Kidney capillary endothelial cell (primary cell): ENCODE results near the gene RERE.
A peak's percentile ranks its signal among the peaks of the same experiment; 100 is the strongest.

Experiments used
- DNase-seq: peaks from one replicate; pipeline ENCODE4 v3.0.0-alpha.2; 2018; ENCODE audit warnings: low spot score

The RERE gene

DNA sequence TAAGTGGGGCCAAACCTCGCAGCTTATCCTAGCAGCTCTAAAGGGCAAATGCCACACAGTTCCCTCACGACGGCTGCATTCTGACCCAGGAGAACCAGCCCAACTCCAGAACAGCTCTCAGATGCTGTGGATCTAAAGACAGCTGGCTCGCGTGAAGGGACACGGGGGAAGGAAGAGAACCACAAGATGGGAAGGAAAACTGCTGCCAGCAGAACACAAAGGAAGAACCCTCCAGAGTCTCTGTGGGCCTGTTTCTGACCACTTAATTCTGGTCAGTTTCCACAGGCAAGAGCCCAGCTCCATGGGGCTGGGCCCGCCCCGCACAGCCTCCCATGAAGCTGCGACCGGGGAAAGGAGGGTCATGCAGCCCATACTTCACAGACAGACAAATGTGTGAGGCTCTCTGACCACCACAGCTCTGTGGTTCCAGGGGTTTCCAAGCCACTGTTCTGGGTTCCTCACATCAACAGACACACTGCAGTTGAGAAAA lies 438.4 kb downstream of the RERE start:
- no peak for DNase-seq

DNA sequence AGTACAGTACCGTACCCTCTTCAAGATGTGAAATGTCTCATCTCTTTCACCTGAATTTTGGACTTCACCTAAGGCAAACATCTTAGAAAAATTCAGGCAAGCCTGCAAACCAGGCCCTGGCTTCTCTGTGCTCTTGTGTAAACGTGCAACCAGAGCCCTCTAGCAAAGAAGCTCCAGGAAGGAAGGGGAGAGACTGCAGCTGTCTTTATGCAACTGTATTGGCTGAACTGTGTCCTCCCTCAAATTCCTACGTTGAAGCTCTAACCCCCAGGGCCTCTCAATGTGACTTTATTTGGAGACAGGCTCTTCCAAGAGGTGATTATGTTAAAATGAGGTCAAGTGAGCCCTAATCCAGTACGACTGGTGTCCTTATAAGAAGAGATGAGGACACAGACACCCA lies 439.3 kb downstream of the RERE start:
- no peak for DNase-seq

DNA sequence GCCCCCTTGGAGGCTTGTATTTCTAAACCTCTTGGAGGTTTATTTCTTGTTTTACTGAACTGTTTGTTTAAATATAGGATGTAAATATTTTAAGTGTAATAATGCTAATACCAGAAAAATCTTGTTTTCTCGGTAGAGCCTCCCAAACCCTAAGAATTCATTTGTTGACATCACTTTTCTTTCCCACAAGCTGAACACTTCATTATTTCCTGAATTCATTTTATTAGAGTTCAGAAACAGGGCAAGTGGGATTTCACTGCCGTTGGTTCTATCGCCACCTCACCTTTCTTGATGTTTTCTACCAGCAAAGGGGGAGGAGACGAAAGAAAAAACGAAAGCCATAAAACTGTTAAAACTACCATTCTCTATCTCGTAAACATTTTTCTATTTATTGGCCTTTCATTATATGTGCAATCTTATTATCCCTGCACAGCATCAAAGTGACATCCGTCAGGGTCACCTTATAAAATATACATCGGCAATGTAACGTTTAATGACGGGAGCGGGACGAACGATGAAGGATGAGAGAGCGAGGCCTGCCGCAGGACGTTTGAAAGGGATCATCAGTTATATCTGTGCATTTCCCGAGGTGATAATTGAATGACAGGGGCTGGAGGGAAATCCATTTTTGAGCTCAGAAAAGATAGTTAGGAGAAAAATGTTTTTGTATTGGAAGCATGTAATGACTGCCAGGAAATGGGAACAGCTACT lies 440.0 kb downstream of the RERE start:
- no peak for DNase-seq

DNA sequence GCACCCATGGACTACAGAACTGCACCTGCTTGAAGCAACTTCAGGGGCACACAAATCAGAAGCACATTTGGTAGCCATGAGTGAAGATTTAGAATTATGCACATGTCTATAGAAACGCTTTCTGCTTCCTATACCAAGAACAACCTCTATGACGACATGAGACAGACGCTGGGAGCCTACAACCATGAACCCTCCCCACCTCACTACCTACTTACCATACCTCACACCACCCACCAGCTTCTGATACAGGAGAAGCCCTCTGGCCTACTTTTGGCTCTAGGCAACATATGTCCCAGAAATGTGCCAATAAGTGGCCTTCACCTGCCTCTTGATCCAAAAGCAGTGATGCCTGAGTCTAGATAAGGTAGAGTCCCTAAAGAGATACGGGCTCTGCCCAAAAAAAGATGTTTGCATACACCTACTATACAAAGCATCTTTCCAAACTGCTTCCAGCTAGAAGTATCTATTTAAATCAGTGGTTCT lies 441.0 kb downstream of the RERE start:
- DNase-seq: no peak

DNA sequence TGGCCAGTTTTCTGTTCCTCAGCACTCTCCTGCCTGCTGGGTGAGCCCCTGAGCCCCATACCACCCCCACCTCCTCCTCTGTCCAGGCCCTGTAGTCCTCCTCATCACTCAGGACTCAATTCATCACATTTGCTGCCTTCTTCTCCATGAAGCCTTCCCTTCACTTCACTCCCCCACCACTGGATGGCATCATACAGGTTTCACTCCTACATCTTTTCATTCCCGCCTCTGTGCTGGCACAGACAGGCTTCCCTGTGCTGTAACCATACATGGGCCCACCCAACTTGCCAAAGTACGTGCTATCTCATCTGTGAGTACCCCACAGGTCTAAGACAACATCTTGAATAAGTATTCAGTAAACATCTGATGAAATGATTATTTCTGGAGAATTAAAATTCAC lies 442.6 kb downstream of the RERE start:
- no peak for DNase-seq

DNA sequence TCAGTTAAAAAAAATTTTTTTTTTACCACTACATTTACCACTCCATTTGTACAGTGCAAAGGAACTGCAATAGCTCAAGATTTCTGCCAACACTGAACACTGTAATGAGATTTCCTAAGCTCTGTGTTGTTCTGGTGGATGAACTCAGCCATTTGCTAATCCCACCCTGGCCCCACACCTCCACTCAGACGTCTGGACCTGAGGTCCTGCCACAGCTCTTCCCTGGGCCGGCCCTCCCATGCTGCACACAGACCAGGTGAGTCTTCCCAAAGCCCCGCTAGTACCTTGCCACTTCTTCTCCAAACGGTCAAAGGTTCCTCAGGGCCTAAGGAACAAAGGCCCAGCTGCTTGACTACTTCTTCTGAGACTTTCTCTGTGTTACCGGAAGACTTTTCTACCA lies 443.1 kb downstream of the RERE start:
- no peak for DNase-seq

DNA sequence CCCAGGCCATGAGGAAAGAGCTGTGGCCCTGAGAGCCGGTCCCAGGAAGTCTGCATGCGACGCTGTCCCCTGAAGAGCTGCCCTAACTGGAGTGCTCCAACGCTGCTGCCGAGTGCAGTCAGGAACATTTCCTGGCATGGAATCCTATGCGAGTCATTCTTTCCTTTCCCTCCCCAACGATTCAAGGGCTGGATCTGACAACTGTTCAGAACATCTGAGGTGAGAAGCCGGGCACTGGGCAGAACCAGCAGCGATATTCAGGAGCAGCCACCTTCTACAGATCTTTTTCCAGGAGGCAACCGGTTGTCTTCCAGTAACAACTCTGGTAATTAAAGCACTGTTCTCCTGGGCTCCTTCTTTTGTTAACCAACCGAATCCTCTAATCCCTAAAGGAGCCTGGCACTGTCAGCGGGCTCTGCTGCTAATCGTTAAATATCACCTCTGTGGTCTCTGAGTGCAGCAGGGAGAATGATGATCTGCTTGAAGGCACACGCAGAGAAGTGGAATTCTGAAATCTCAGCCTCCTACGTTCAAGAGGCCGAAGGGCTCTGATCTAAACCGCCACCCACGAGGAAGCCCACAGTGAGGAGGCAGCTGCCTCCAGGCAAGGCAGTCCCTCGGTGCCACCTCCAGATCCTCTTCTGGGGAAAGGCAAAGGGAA lies 443.7 kb downstream of the RERE start:
- peak; percentile 69 for DNase-seq

DNA sequence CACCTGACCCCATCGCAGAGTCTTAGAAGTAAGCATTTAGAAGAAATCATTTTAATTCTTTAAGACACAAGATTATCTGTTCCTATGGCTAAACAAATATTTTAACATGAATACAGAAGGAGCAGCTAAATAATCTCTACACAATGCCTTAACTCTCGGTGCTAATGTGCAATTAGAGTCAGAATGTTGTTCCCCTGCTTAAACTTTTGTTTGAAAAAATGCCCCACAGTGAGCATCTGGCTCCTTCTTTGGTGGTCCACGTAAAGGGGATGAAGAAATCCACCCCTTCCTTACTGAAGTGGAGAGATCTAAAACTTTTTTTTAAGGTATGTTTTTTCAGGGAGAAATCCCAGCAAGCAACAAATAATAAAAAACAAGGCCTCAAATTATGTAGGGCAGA lies 444.3 kb downstream of the RERE start:
- no peak for DNase-seq

DNA sequence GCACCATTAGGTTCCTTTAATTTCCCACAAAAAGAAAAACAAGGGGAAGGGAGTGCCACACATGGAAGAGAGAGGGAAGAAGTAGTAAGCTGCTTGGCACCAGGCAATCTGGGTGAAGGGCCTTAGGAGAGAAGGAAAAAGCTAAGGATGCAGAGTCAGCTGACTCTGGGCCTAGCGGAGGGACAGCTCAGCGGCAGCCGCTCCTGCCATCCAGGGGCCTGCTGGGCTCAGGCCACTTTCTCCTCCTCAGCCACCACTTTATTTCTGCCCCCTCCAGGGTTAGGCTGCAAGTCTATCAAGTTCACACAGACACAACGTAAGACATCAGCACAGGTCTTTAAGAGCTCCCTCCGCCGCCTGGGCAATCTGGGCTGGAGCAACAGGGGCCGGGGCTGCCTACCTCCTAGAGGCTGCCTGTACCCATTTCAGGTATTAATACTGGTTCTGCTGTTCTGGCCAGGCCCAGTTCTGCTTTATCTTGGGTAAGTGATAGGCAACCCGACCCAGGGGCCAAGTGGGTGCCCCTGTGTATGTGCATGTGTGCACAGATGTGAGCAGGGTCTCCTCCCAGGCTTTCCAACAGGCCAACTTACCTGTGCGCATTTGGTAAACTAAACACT lies 446.0 kb downstream of the RERE start:
- DNase-seq: no peak

DNA sequence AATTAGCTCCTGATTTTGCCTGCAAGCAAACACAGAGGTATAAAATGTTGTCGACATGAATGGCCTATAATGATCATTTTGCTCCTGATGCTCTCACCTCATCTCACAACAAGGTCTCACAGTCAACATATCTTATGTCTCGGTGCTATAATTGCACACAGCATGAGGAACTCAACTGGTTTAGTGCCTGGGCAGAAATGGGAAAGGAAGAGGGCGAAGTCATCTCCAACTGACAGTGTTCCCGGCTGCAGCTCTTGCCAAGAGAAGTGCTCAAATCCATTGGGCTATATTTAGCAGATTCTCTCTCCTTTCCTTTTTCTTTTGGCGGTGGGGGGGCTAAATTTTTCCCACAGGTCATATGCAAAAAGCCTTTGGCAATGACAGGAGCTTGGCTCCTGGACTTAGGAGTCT lies 446.5 kb downstream of the RERE start:
- DNase-seq: no peak

DNA sequence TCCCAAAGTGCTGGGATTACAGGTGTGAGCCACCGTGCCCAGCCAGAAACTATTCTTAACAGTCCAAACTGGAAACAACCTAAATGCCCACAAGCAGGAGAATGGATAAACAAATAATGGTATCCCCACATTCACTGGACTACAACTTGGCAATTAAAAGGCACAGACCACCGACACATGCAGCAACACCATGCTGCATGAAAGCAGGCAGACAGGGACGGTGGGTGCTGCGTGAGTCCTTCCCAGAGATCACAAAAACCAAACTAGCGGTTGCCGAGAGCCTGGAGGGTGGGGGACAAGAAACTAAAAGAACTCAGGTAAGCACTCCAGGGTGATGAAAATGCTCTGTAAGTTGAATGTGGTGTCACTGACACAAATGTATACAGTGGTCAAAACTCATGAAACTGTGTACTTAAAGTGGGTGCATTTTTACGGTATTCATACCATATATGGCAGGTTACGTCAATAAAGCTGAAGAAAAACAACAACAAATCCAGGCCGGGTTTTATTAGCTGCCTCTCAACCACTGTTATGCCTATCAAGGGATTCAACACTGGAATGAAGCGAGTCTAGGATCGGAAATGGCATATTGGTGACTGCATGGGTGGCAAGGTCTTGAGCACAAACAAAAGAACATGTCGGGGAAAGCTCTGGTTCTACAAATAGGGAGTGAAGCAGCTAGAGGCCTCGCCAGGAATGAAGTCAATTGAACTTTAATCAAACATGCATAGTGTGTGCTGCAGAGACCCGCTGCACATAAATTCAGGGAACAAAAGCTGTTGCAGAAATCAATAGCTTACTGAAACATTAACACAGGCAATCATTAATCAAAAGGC lies 447.2 kb downstream of the RERE start:
- DNase-seq: peak; percentile 53

DNA sequence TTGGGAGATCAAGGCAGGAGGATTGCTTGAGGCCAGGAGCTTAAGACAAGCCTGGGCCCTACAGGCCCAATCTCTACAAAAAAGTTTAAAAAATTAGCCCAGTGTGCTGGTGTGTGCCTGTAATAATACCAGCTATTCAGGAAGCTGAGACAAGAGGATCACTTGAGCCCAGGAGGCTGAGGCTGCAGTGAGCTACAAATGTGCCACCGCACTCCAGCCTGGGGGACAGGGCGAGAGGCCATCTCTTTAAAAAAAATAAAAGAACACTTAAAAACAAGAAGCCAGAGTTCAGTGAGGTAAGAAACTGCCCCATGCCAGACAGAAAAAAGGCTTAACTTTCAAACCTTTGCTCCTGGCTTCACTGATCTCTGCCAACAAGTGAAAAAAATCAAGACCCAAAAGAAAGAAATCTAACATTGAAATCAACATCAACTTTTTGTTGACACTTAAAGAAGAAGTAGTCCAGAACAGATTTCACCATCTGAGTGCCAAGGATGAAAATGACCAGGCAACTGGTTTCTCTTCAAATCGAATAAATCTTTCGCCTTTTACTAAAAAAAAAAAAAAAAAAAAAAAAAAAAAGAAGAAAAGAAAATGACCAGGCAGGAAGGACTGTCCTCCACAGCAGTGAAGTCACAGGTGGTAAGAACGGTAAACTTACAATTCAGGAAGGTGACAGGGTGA lies 448.3 kb downstream of the RERE start:
- DNase-seq: no peak

DNA sequence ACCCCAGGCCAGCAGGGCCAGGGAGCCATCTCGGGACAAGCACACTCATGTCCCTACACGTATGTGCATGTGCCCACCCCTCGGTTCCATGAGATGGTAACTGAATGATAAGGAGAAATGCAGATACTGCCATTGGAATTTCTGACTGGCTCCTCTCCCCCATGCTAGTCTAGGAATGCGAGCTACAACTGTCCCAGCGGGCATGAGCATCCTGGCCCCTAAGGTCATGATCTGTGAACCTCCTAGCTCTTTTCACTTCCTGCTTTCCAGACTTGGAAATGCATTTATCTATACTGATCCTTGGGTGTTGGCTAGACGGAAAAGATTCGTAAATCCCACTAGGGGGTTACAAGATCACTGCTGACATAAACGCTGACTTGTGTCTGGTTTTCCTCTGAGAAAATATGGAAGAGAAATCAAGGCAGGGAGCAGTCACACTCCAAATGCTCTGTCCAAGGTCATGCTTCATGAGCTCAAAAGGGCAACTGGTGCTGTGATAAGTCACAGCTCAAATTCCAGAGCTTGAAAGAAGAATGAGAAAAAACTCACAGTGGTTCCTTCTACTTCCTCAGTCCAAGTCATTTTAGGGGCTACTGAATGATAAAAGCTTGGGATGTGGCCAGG lies 449.8 kb downstream of the RERE start:
- DNase-seq: no peak

DNA sequence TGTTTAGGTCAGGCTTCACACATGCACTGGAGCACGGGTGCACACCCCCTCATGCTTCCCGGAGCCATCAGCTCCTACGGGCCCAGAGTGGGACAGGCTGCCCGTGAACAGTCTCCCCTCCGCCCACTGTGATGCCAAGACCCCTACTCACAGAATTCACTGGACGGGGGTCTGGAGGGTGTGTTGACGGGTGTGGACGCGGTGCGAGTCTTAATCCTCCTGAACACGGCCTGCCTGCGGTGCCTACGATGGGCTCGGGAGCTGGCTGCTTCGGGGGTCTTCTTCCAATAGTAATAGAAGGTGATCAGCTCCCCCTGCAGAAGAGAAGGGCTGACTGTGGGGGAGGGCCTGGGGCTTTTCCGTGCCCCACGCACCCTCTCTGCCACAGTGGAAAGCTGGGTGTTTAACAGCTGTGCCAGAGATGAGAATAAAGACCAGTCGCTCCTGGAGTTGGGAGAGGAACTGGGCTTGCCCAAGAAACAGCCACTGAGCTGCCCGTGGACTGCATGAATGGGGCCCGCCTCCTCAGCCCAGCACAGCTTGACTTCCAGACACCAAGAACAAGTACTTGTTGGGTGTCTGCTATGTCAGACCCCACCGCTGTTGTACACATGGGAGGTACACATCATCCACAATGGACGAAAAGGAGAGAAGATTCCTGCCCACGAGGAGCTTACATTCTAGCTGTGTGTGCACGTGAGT lies 451.6 kb downstream of the RERE start:
- no peak for DNase-seq

DNA sequence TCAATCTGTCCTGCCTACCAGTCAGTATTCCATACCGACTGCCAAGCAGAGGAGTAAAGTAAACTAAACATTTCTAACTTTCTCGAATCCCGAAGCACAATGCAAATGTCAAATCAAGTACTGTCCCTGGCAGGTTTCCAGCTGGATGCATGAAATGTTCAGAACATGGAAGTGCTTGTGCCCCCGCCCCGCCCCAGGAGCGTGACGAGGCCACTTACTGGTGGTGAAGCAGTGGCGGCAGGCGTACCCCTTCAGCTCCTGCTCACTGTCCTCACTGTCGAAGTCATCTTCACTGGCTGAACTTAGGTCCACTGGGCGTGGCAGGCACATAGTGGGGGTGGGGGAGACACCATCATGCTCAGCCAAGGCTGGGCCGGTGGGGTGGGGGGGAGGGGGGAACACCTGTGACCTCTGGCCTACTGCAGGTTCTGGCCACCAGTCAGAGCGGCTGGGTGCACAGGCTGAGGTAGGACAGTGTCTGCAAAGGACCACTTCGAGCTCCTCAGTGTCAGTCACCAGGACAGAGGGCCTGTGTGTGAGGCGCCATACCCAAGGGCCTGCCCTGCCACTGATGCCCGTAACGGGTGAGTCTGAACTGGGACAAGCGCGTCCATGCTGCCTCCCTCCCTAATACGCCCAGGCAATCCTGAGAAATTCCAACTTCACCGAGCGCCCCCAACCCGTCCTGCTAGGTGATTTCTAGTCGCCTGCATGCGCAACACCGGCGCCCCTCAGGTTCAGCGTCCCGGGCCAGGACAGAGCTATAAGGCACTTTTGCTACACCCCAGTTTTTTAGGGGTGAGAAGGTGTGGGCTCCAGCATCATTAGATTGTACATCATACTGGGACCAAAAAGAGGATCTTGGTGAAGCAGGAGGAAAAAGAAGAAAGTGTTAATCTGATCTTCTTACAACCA lies 452.7 kb downstream of the RERE start:
- no peak for DNase-seq

DNA sequence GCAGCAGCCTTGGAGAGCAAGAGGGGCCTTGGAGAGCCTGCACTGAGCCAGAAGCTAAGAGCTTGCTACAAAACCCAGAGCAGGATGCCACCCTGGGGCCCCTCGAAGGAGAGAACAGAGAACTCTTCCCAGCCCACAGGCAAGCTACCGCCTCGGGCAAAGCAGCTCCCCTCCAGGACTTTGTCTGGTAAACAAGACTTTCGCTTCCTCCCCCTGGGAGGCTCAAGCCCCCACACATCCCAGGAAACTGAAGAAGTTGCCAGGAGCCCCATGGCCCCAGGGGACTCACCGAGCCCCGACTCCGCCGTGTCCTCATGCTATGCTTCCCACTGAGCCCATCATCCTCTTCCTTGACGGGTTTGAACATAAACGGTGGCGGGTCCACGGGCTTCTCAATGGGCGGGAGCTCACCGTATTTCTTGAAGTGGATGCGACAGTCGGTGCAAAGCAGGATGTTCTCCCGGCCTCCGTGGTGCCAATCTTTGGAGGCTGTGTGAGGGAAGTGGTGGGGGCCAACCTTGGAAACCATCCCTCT lies 453.6 kb downstream of the RERE start:
- no peak for DNase-seq

DNA sequence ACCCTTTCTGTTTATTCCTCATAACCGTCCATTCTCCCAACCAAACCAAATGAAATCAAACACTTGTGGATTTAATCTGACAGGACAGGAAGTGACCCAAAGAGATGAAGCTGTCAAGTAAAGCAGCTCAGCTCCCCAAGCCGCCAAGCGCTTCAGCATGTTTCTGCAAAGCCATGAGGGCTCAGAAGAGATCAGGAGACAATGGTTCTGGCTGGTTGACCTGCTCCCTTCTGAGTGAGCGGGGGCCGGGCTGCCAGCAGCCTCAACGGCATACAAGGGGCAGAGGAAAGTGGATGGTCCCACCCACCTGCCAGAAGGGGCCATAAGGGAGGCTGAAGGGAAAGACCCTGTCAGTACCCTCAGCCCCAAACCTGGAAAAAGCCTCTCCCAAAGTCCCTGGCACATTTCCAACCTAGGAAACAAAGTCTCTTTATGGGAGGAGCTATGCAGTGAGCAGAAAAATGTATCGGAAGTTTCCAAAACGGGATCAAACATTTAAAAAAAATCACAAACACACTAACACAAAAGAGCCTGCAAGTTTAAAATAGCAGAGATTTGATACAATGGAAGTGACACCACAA lies 454.2 kb downstream of the RERE start:
- DNase-seq: no peak

DNA sequence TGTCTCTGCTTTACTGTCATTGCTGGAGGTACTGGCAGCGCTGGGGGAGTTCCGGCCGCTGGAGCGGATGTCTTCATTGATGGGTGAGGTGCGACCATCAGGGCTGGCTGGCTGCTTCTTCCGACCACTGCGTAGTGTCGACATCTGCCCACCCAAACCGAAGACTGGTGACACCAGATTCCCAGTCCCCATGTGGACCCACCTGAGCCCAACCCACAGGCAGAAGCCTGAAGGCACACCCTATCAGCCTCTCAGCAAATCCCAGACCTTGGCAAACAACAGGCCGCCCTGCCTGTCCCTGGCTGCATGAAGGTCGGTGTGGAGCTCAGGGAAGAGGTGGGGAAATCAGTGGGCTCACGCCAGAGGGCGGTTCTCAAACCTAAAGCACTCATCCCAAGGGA lies 454.7 kb downstream of the RERE start:
- DNase-seq: no peak
